Measurements from ENCODE around the gene TMC3.

TMC3 gene

GRCh38 chr15:81302701-81303109 lies 71.3 kb downstream of the TMC3 start:
- Histone ChIP-seq H4K20me1 (ENCODE audit: insufficient read depth, low read length) (no peaks in the 10 kb centered on the region), H3F3A (ENCODE audit: insufficient read depth, low read length) (no peaks in the 10 kb centered on the region), H3K9me3 (ENCODE audit: low read length) (no peaks in the 10 kb centered on the region), H3K27ac (ENCODE audit: low read depth, low read length, poor library complexity, severe bottlenecking) (peak overlapping the region; percentile 96), H3K27me3 (ENCODE audit: insufficient read depth, low read length) (no peaks in the 10 kb centered on the region), H3K4me1 (ENCODE audit: insufficient read depth, low read length, severe bottlenecking) (peaks cover 72% of the 10 kb centered on the region), H2AFZ (ENCODE audit: low read length) (no peak overlapping the region), H3K9ac (ENCODE audit: low read length) (no peak overlapping the region; the same call in 1 of the 2 replicates), H3K9me2 (ENCODE audit: low read depth, low read length) (no peaks in the 10 kb centered on the region), H3K36me3 (ENCODE audit: insufficient read depth, low read length) (peaks cover 87% of the 10 kb centered on the region), H3K4me3 (ENCODE audit: low read depth, low read length, poor library complexity, severe bottlenecking) (peak overlapping the region; percentile 68), H3K79me2 (ENCODE audit: insufficient read depth, low read length) (peaks cover 6% of the 10 kb centered on the region), H3K4me2 (ENCODE audit: low read length) (peak overlapping the region; percentile 89)
- TF ChIP-seq, protein P1, sequence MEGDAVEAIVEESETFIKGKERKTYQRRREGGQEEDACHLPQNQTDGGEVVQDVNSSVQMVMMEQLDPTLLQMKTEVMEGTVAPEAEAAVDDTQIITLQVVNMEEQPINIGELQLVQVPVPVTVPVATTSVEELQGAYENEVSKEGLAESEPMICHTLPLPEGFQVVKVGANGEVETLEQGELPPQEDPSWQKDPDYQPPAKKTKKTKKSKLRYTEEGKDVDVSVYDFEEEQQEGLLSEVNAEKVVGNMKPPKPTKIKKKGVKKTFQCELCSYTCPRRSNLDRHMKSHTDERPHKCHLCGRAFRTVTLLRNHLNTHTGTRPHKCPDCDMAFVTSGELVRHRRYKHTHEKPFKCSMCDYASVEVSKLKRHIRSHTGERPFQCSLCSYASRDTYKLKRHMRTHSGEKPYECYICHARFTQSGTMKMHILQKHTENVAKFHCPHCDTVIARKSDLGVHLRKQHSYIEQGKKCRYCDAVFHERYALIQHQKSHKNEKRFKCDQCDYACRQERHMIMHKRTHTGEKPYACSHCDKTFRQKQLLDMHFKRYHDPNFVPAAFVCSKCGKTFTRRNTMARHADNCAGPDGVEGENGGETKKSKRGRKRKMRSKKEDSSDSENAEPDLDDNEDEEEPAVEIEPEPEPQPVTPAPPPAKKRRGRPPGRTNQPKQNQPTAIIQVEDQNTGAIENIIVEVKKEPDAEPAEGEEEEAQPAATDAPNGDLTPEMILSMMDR (IDR thresholded peaks at IDR 0.05; ENCODE audit: low read length): no peak
- TF ChIP-seq EZH2 (IDR thresholded peaks at IDR 0.05; ENCODE audit: borderline replicate concordance, low read length): no peak

DNA sequence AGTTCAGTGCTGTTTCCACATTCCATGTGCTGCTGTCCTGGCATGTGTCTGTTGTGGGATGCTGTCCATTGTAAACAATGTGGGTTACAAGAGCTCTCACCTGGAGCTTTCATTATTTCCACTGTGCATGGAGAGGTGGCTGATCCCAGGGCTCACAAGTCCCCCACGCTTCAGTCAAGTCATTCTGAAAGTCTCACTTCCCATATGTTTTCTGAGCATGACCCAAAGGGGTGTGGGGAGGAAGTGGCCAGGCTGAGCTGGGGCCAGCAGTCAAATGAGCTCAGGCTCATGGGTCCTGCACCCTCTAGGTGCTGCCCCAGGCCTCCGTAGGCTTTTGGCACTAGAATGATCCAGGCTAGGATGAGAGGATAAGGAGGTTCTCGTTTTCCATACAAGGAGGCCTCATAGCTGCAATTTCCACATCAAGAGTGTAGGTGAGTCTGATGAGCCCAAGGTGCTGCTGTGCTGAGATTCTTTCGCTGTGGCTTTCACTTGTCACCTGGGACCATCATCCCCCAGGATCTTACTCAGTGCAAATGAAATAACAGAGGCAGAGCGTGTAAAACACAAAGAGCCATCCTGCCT lies 72.1 kb downstream of the TMC3 start:
- peak overlapping the region; percentile 96 for H3K27ac ChIP-seq (ENCODE audit: low read depth, low read length, poor library complexity, severe bottlenecking)
- H3K27me3 ChIP-seq (ENCODE audit: insufficient read depth, low read length): no peaks in the 10 kb centered on the region
- no peaks in the 10 kb centered on the region for H3K9me2 ChIP-seq (ENCODE audit: low read depth, low read length)
- H3K79me2 ChIP-seq (ENCODE audit: insufficient read depth, low read length): peaks cover 14% of the 10 kb centered on the region
- peaks cover 79% of the 10 kb centered on the region for H3K36me3 ChIP-seq (ENCODE audit: insufficient read depth, low read length)
- H3K9me3 ChIP-seq (ENCODE audit: low read length): no peaks in the 10 kb centered on the region
- peak overlapping the region; percentile 68 for H3K4me3 ChIP-seq (ENCODE audit: low read depth, low read length, poor library complexity, severe bottlenecking)
- peak overlapping the region; percentile 5; the same call in 1 of the 2 replicates for H3K9ac ChIP-seq (ENCODE audit: low read length)
- TF ChIP-seq, protein P1 (IDR thresholded peaks at IDR 0.05; ENCODE audit: low read length): no peak
- no peak for TF ChIP-seq EZH2 (IDR thresholded peaks at IDR 0.05; ENCODE audit: borderline replicate concordance, low read length)
- H3K4me1 ChIP-seq (ENCODE audit: insufficient read depth, low read length, severe bottlenecking): peaks cover 79% of the 10 kb centered on the region
- H2AFZ ChIP-seq (ENCODE audit: low read length): no peak overlapping the region
- H3K4me2 ChIP-seq (ENCODE audit: low read length): peak overlapping the region; percentile 89
- H3F3A ChIP-seq (ENCODE audit: insufficient read depth, low read length): no peaks in the 10 kb centered on the region
- no peaks in the 10 kb centered on the region for H4K20me1 ChIP-seq (ENCODE audit: insufficient read depth, low read length)

- Histone ChIP-seq H3K9ac (ENCODE audit: low read length) (no peak overlapping the region; the same call in 1 of the 2 replicates), H3K4me2 (ENCODE audit: low read length) (peak overlapping the region; percentile 89), H3K27ac (ENCODE audit: low read depth, low read length, poor library complexity, severe bottlenecking) (peak overlapping the region; percentile 96), H3K27me3 (ENCODE audit: insufficient read depth, low read length) (no peaks in the 10 kb centered on the region), H3F3A (ENCODE audit: insufficient read depth, low read length) (no peaks in the 10 kb centered on the region), H3K9me2 (ENCODE audit: low read depth, low read length) (no peaks in the 10 kb centered on the region), H3K79me2 (ENCODE audit: insufficient read depth, low read length) (peaks cover 15% of the 10 kb centered on the region), H3K9me3 (ENCODE audit: low read length) (no peaks in the 10 kb centered on the region), H2AFZ (ENCODE audit: low read length) (no peak overlapping the region), H3K36me3 (ENCODE audit: insufficient read depth, low read length) (peaks cover 73% of the 10 kb centered on the region), H4K20me1 (ENCODE audit: insufficient read depth, low read length) (no peaks in the 10 kb centered on the region), H3K4me1 (ENCODE audit: insufficient read depth, low read length, severe bottlenecking) (peaks cover 84% of the 10 kb centered on the region), H3K4me3 (ENCODE audit: low read depth, low read length, poor library complexity, severe bottlenecking) (peak overlapping the region; percentile 68)
- TF ChIP-seq EZH2 (IDR thresholded peaks at IDR 0.05; ENCODE audit: borderline replicate concordance, low read length): no peak
- TF ChIP-seq, protein P1 (IDR thresholded peaks at IDR 0.05; ENCODE audit: low read length): no peak
Observed at GRCh38 chr15:81301385-81301784, 72.6 kb downstream of the TMC3 start.
